NT2/D1 (cell line): Measurements from ENCODE around the gene MEOX2.

Experiments
- SUZ12 ChIP-seq: IDR thresholded peaks from 2 replicates; pipeline ENCODE4 v1.6.1; 2011; ENCODE audit not compliant: insufficient read length, insufficient read depth; ENCODE audit errors: extremely low read depth
- YY1 ChIP-seq: IDR thresholded peaks from 2 replicates; pipeline ENCODE4 v1.6.1; 2011; ENCODE audit not compliant: insufficient read length, insufficient read depth
- ZNF274 ChIP-seq: IDR thresholded peaks from 2 replicates; pipeline ENCODE4 v1.6.1; 2011; ENCODE audit warnings: mild to moderate bottlenecking, low read depth, low read length

- TF ChIP-seq YY1: no peak
- TF ChIP-seq SUZ12: no peak
- TF ChIP-seq ZNF274: no peak
Measured at GRCh38 chr7:15674586-15674985, 11.9 kb downstream of the MEOX2 start.
